CD4-positive, alpha-beta T cell treated with Interleukin-4 for 1 hour (primary cell): ENCODE results near the gene SMYD5.
"Not testable (repeated sequence)": the region's sequence is repeated elsewhere in the genome, so short reads cannot be mapped to it uniquely, and the experiment has no call there.

Source experiments
- DNase-seq, 2 donors: peaks; one replicate each; pipeline ENCODE4 v3.0.0-alpha.2; 2020 to 2022

SMYD5 gene

DNA sequence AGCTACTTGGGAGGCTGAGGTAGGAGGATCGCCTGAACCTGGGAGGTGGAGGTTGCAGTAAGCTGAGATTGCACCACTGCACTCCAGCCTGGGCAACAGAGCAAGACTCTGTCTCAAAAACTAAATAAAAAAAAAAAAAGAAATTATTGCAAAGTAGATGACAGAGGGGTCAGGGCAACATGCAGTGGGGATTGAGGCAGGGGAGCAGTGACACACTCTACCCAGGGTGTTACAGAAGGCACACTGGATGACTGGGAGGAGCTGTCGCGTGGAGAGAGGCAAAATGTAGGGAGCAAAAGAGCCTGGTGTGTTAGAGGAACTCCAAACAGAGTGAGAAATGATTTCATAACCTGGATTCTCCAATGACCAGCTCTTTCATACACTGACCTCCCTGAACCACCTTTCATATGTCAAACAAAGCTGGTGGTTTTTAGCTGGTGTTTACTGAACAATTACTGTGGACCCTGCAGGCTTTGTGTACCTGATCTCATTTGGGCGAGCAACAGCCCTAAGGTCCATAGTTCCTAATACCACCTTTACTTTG, 48.1 kb downstream of the SMYD5 start:
- no peak for DNase-seq

DNA sequence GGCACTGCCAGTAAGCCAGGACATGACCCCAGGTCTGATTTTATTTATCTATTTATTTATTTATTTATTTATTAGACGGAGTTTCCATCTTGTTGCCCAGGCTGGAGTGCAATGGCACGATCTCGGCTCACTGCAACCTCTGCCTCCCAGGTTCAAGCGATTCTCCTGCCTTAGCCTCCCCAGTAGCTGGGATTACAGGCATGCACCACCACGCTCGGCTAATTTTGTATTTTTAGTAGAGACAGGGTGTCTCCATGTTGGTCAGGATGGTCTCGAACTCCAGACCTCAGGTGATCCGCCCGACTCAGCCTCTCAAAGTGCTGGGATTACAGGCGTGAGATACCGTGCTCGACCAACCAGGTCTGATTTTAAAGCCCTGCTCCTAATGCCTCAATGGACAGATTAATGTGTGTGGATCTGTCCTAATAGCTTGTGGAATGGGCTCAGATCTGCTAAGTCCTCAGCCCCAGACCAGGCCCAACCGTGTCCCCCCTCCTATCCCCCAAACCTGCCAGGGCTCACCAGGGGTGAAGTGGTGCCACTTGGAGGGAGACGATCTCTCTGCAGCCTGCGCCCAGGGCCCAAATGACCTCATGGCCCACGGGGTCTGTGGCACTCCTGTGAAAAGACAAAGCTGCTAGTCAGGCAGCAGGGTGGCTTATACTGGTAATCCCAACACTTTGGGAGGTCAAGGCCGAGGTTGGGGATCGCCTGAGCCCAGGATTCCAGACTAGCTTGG, 48.8 kb downstream of the SMYD5 start:
- DNase-seq: not testable (repeated sequence)

DNA sequence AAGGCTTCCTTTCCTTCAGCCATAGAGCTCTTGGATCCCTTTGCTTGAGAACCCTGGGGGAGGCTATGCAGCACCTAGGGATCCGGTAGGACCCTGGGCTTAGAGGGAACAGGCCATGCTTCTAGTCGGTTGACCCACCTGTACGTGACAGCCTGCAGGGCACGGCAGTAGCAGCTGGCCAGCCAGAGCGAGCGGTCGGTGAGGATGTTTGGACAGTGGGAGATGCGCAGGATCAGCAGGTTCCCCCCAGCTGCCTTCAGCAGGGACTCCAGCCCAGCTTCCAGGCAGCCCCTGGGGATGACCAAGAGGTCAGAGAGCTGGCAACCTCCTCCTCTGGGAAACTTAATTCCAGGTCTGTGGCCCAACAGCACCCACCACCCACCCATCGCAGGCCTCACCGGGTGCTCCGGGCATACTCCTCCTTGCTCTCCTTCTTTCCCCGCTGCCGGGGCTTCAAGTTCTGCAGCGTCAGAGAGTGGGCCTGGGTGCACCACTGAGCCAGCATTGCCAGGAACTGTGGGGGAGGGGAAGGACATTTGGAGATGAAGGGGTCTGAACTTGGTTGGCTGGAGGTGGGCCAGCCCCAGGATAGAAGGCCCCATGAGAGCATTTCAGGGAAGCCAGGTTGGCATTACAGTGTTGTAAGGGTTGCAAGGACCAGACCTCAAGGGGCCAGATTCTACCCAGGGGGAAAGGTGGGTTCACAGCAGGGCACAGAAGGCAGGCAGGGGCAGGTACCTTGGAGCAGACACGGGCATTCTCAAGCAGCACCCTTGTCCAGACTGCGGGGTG, 49.7 kb downstream of the SMYD5 start:
- DNase-seq: no peak

DNA sequence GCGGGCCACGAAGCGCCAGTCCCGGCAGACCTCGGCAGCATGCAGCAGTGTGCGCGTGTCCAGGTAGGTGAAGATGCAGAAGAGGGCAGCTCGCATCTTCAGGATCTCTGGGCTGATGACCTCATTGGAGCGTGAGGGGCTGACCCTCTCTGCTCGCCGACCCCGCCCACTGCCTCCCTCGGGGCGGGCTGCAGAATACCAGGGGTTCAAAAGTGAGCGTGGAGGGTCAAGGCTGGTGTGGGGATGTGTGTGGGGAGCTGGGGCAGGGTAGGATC, 50.2 kb downstream of the SMYD5 start:
- no peak for DNase-seq

DNA sequence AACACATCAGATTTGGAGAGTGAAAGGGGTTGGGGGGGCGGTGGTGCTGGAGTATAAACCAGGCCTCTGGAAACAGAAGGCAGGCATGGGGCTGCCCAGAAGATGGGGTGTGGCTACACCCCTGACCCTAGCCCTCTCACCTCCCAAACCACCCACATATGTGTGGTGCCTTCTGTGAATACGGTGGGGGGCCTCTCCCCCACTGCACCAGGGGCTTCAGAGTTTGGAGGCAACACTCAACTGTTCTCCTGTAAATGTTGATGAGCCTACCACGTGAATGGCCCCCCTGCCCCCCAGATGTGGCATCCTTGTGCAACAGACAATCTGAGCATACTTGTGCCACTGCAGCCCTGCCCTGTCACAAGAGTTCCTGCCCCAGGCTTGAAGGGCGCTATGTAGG, 50.7 kb downstream of the SMYD5 start:
- no peak for DNase-seq

DNA sequence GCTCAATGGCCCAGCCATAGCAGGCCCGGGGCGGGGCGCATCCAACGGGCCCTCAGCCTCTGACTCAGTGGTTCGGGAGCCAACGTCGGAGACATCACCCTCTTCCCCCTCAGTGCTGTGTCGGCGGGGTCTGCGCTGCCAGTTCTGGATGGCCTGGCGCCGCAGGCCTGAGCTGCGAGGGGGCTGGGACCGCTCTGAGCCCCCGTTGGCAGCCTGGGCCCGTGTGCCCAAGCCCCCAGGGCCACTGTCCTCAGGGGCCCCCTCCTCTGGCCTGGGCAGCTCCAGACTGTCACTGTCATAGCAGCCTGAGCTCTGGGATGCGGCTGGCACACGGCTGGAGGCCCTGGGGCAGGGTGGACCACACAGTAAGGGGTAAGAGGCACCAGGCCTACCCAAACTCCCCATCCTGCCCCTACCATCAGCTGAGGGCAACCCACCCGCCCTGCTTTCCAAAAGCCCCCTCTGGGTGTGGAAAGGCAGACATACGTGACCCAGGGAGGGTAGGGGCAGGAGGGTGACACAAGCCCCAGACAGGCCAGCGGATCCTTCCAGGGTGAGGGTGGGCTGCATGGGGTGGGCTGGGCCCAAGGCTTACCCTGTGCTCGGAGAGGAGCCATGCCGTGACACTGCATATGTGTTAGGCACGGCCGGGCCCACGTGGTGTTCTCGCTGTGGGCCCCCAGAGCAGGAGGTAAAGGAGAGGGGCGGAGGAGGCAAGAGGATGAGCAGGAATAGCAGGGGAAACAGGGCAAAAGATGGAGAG, 51.4 kb downstream of the SMYD5 start:
- no peak for DNase-seq

DNA sequence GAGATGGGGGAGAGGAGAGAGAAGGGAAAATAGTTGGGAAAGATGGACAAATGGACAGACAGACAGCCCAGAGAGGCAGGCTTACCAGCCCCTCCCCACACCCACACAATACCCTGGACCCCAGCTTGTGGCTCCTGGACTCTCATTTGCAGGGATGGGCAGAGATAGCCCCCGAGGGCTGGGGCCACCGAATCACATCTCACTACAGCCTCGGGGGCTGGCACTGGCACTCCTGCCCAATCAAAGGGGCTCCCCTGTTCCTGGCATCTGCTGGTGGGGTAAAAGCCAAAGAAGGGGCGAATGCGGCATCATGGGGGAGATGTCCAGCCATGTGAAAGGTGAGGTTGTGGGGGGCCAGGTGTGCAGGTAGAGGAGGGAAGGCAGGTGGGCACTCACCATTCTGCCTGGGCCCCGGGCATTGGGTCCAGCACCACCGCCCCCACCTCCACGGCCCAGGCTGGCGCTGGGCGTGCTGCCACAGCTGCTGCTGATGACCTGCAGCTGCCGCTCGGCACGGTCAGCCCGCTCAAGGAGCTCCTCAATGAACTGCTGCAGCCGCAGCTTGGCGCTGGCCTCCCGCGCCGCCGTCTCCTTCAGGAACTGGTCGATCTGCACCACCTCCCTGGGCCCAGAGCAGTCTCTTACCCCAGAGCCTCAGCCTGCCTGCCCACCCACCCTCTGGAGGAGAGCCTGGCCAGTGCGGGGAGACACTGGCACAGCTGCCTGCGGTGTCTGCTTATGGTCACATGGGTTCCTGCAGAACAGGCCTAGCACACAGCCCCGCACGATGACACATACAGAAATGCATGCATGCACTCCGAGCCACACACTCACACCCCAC, 52.2 kb downstream of the SMYD5 start:
- DNase-seq: no peak

DNA sequence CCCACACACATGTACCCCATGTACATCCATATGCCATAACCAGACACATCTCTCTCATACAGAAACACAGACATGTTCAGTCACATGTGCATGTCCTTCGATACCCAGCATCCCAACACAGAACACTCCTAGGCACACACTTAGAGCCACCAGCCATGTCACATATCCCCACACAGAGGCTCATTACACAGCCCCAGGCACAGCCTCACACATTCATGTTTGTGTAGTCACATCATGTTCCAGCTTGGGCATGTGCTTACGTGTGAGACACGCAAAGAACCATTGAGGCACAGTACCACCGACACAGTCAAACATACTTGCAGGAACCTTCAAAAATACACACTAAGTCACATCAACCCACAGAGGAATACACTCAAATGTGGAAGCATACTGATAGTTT, 53.0 kb downstream of the SMYD5 start:
- no peak for DNase-seq

DNA sequence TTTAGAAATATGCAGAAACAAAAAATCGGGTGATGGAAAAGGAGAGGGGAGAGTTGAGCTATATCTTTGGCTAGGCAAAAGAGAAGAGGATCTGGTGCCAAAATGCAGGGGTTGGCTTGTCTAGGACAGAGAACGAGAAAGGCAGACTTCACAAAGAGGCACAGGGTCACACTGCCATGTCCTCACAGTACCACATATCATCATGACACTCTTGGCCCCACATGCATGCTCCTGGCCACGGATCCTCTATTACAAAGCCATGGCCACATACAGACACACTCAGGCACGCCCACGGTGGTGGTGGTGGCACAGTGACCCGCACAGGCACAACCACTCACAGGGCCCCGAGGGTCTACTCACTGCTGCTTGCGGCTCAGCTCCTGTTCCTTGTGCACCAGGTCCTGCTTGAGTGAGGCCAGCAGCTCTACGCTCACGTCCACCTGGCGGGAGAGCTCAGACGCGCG, 54.4 kb downstream of the SMYD5 start:
- DNase-seq: no peak

DNA sequence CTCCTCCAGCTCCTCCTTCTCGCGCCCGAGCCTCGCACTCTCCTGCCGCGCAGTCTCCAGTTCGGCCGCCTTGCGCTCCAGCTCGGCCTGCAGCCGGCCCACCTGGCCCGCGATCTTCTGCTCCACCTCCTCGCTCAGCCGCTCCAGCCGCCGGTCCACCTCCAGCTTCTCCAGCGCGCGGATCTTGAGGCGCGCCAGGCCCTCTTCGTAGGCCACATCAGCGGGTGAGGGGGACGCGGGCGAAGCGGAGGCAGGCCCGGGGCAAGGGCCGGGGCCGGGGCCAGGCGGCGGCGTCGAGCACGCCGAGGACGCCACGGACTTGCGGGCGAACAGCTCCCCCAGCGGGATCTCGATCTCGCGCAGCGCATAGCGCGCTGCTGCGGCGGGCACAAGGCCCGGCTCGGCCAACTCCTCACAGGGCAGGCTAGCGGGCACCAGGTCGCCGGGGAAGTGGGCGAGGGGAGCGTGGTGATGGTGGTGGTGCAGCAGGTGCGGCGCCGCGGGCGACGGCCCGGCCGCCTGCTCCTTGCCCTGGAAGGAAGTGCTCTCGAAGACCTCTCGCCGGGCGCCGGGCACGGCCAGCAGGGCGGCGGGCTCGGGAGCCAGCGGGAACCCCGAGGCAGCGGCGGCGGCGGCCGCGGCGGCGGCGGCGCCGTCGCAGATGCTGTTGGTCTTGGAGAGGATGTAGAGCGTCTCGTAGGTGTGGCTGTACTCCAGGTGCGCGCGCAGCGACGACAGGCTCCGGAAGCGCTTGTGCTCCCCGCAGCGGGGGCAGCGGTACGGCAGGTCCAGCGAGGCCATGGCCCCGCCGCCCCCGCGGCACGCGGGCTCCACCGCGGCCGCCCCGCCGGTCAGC, 55.0 kb downstream of the SMYD5 start:
- DNase-seq: peak; percentile 85 to 86

DNA sequence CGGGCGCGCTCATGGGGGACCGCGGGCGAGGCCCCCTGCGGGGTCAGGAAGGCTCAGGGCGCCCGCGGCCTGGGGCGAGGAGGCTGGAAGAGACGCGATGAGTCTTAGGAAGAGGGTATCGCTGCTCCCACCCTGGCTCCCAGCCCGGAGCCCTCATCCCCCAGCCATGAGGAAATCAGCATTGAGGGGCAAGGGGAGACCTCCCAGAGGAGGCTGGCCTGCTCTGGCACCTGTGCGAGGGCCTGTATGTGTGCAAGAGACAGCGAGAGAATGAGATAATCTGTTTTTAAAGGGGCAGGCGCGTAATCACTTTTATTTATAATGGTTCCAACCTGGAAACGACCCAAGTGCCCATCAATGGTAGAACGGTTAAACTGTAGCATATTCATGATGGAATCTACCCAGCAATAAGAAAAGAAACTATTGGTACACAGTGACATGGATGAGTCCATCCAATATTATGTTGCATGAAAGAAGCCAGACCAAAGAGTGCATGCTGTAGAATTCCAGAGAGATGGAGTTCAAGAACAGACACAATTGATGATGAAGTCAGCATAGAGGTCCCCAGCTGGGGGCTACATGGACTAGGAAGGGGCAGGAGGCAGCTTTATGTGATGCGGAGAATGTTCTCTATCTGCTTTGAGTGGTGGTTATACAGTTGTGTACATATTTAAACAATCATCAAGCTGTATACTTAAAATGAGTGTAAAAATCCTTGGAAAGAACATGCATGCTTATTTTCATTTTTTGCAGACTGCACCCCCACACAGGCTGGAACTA, 55.8 kb downstream of the SMYD5 start:
- no peak for DNase-seq

DNA sequence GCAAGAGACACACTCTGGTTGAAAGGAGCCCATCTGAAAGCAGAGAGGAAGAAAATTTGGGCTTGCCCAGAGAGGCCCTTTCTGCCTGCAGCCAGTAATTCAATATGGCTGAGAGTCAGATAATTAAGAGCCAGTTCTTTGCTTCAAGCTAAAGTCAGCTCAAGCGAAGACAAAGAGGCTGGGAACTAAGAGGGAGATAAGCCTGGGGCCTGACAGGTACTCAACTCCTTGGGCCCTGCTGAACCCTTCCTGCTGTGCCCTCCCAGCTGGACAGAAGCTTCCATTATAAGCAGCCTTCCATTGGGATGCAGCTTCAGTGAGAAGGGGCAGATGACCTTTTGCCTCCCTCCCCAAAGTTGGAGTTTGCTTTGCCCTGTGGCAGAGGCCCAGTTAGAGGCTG, 58.2 kb downstream of the SMYD5 start:
- DNase-seq: no peak
